B cell (primary cell): ENCODE data around the gene SGPL1. TPM values are rescaled to one million over a fixed set of nuclear protein-coding genes. Genes with fewer than 3 reads are reported as not detected.

Experiments used
- ATAC-seq: fragments of 200-7000 bp; cut with Tn5 transposase; one replicate; pipeline ENCODE4 v1.10.0; 2021; ENCODE audit warnings: low read depth, mild to moderate bottlenecking, moderate number of reproducible peaks, moderate library complexity
- CTCF ChIA-PET: fragments of 350-600 bp; sonication (Branson Sonifier 250); formaldehyde crosslinking; loops from one replicate; lab custom pipeline; 2021; ENCODE audit warnings: antibody characterized with exemption, inconsistent platforms; lab: Charles Lee
- POLR2A ChIA-PET: fragments of 350-600 bp; sonication (Branson Sonifier 250); formaldehyde crosslinking; loops from one replicate; lab custom pipeline; 2021; ENCODE audit warnings: antibody characterized with exemption; lab: Charles Lee
- DNase-seq: peaks from one replicate; pipeline ENCODE4 v3.0.0; 2013
- H2AFZ ChIP-seq: 2 replicates; pipeline ENCODE4 v1.6.1; 2012; ENCODE audit warnings: mild to moderate bottlenecking, low read depth, low read length; ENCODE audit not compliant: insufficient read depth, poor library complexity, severe bottlenecking
- H3K27ac ChIP-seq, 2 donors: 1 replicate in 1 of 2; 2 replicates in 1 of 2; pipeline ENCODE4 v1.5.1; 2012 to 2013; ENCODE audit warnings: low read length in 2 of 2, mild to moderate bottlenecking in 2 of 2, moderate library complexity in 1 of 2
- H3K27me3 ChIP-seq, 4 experiments: fragments of 200-600 bp in 1 of 4; sonication (generic) in 1 of 4; replicated peaks in 1 of 4; 1 replicate in 2 of 4; 2 replicates in 2 of 4; pipeline versions ENCODE4 v1.6.1 to v1.7.0; 2013 to 2016; ENCODE audit warnings: low read length in 3 of 4, mild to moderate bottlenecking in 2 of 4, mixed read lengths in 1 of 4, moderate library complexity in 1 of 4; ENCODE audit not compliant: insufficient read depth in 4 of 4, control insufficient read depth in 3 of 4; ENCODE audit errors: control extremely low read depth in 1 of 4
- H3K36me3 ChIP-seq, 2 experiments: replicated peaks in 1 of 2; 1 replicate in 1 of 2; 2 replicates in 1 of 2; pipeline versions ENCODE4 v1.6.1 to v1.7.1; 2013; ENCODE audit warnings: low read length in 1 of 2; ENCODE audit not compliant: insufficient read depth in 2 of 2, control insufficient read depth in 1 of 2; ENCODE audit errors: control extremely low read depth in 1 of 2, extremely low read depth in 1 of 2
- H3K4me1 ChIP-seq, 2 donors: fragments of 200-600 bp in 1 of 2; sonication (generic) in 1 of 2; 1 replicate in 1 of 2; 2 replicates in 1 of 2; pipeline versions ENCODE4 v1.5.1 to v1.6.1; 2013 to 2017; ENCODE audit warnings: low read length in 2 of 2; ENCODE audit not compliant: control insufficient read depth in 2 of 2, insufficient read depth in 2 of 2
- H3K4me2 ChIP-seq: replicated peaks from 2 replicates; pipeline ENCODE3; 2012; ENCODE audit warnings: mild to moderate bottlenecking, low read depth, low read length; ENCODE audit not compliant: poor library complexity, severe bottlenecking
- H3K4me3 ChIP-seq, 5 experiments: fragments of 200-600 bp in 1 of 5; sonication (generic) in 1 of 5; 1 replicate in 3 of 5; 2 replicates in 2 of 5; pipeline versions ENCODE4 v1.5.1 to v1.7.0; 2011 to 2016; ENCODE audit warnings: low read length in 4 of 5, mild to moderate bottlenecking in 4 of 5, low read depth in 2 of 5, control low read depth in 1 of 5, moderate library complexity in 1 of 5; ENCODE audit not compliant: insufficient read depth in 1 of 5; ENCODE audit errors: control extremely low read depth in 1 of 5, extremely low read depth in 1 of 5
- H3K79me2 ChIP-seq: fragments of 200-600 bp; sonication (generic); one replicate; pipeline ENCODE4 v1.6.0; 2016; ENCODE audit warnings: low read length; ENCODE audit not compliant: control insufficient read depth, insufficient read depth
- H3K9ac ChIP-seq: fragments of 200-600 bp; sonication (generic); 2 replicates; pipeline ENCODE4 v1.6.1; 2017; ENCODE audit warnings: mild to moderate bottlenecking, low read length, moderate library complexity
- H3K9me3 ChIP-seq, 3 donors: one replicate each; pipeline versions ENCODE4 v1.6.1 to v1.7.1; 2013; ENCODE audit warnings: low read length in 2 of 3; ENCODE audit not compliant: control insufficient read depth in 2 of 3, insufficient read depth in 1 of 3; ENCODE audit errors: control extremely low read depth in 1 of 3
- H4K20me1 ChIP-seq: 2 replicates; pipeline ENCODE4 v1.6.0; 2012; ENCODE audit warnings: mild to moderate bottlenecking, low read length; ENCODE audit not compliant: insufficient read depth, control insufficient read depth, poor library complexity, severe bottlenecking
- H3K27ac Mint-ChIP-seq: one replicate; pipeline ENCODE4 v1.8.0; 2021; ENCODE audit warnings: mixed read lengths
- H3K27me3 Mint-ChIP-seq: one replicate; pipeline ENCODE4 v1.8.0; 2021; ENCODE audit warnings: mixed read lengths
- H3K4me1 Mint-ChIP-seq: one replicate; pipeline ENCODE4 v1.8.0; 2021; ENCODE audit warnings: mixed read lengths
- H3K4me3 Mint-ChIP-seq: one replicate; pipeline ENCODE4 v1.8.0; 2021; ENCODE audit warnings: mixed read lengths
- H3K9me3 Mint-ChIP-seq: one replicate; pipeline ENCODE4 v1.8.0; 2022; ENCODE audit warnings: mixed read lengths; ENCODE audit not compliant: insufficient read depth
- EZH2 ChIP-seq: IDR thresholded peaks from 2 replicates; pipeline ENCODE4 v1.6.1; 2012; ENCODE audit warnings: borderline replicate concordance, low read depth, mild to moderate bottlenecking, moderate library complexity, low read length; ENCODE audit not compliant: insufficient read depth, poor library complexity, severe bottlenecking
- WGBS: methylation state at CpG from one replicate; pipeline ENCODE4 v1.1.5; 2013; ENCODE audit warnings: missing lambda C conversion rate; ENCODE audit not compliant: insufficient coverage; 5-methylcytosine and 5-hydroxymethylcytosine counted together
- intact Hi-C: fragments of 100-400 bp; cut with micrococcal nuclease; formaldehyde crosslinking; loops from one replicate; pipeline ENCODE4 v1.10.0; 2022
- polyA plus RNA-seq: library from polyadenylated mRNA; depleted of rRNA; stranded (reverse); fragments of >200 nt; gene quantifications from 2 replicates; pipeline ENCODE4 v1.2.3, GENCODE V29; 2012
- total RNA-seq, 2 donors: library from RNA; stranded (reverse); fragments of 120-200 nt in 1 of 2; gene quantifications; 1 replicate in 1 of 2; 2 replicates in 1 of 2; pipeline versions ENCODE4 v1.2.3 to v1.2.4, GENCODE V29; 2013 to 2022
- TF ChIP-seq, protein P1 (sequence below): fragments of 200-600 bp; IDR thresholded peaks from one replicate; pipeline ENCODE4 v1.8.0; 2022; ENCODE audit warnings: antibody characterized with exemption, mild to moderate bottlenecking

Gene SGPL1
- total and polyA plus RNA-seq, 2 donors (not counting 1 experiment from before 2014, with no cell fraction given), result 9.1 to 46.2 TPM

- ATAC-seq (no peak), DNase-seq (no peak)
- H3K79me2 ChIP-seq, result no peaks in the 10 kb centered on the region
- no peaks in the 10 kb centered on the region for H4K20me1 ChIP-seq
- TF ChIP-seq EZH2, result no peak
- TF ChIP-seq, protein P1, sequence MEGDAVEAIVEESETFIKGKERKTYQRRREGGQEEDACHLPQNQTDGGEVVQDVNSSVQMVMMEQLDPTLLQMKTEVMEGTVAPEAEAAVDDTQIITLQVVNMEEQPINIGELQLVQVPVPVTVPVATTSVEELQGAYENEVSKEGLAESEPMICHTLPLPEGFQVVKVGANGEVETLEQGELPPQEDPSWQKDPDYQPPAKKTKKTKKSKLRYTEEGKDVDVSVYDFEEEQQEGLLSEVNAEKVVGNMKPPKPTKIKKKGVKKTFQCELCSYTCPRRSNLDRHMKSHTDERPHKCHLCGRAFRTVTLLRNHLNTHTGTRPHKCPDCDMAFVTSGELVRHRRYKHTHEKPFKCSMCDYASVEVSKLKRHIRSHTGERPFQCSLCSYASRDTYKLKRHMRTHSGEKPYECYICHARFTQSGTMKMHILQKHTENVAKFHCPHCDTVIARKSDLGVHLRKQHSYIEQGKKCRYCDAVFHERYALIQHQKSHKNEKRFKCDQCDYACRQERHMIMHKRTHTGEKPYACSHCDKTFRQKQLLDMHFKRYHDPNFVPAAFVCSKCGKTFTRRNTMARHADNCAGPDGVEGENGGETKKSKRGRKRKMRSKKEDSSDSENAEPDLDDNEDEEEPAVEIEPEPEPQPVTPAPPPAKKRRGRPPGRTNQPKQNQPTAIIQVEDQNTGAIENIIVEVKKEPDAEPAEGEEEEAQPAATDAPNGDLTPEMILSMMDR, result no peak
- H3K36me3 ChIP-seq, result no peaks in the 10 kb centered on the region
- H3K9me3 Mint-ChIP-seq, result no peaks in the 10 kb centered on the region
- peaks cover 33% of the 10 kb centered on the region for H3K27me3 Mint-ChIP-seq
- no peak overlapping the region for H3K4me3 ChIP-seq
- CTCF ChIA-PET, result no interaction called here
- peaks cover 0 to 6% (median 3%) of the 10 kb centered on the region in 4 experiments for H3K27me3 ChIP-seq
- no peak overlapping the region for H2AFZ ChIP-seq
- no peak overlapping the region for H3K27ac Mint-ChIP-seq
- no peaks in the 10 kb centered on the region for H3K9me3 ChIP-seq
- no peaks in the 10 kb centered on the region for H3K4me1 Mint-ChIP-seq
- no peak overlapping the region for H3K4me2 ChIP-seq
- no peak overlapping the region for H3K9ac ChIP-seq
- intact Hi-C loops, result no loop called here
- no peak overlapping the region for H3K4me3 Mint-ChIP-seq
- no peak overlapping the region for H3K27ac ChIP-seq
- H3K4me1 ChIP-seq, result no peaks in the 10 kb centered on the region
- 100% methylated on average over 1 of the region's 3 CpGs for WGBS
- POLR2A ChIA-PET, result no interaction called here
Measured at GRCh38 chr10:70805619-70806215, 10.0 kb upstream of the SGPL1 start.

DNA sequence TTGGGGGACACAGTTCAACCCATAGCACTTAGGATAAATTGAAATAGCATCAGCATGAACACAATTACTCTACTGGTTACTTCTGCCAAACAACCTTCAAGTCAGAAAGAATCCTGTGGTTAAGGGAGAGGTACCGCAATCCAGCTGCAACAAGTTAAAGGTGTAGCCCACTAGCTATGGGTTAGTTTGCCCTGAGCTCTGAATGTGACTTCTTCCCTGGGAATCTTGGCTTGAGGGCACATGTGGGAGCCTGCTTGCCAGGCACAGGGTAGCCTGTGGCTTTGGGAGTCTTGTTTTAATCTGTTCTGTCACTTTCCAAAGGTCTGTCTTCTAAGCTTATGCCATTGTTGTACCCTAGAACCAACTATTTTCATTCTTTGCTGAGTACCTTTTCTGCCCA lies 8.9 kb upstream of the SGPL1 start:
- Histone ChIP-seq H3K4me1 (no peaks in the 10 kb centered on the region), H3K4me2 (no peak overlapping the region), H4K20me1 (no peaks in the 10 kb centered on the region), H2AFZ (no peak overlapping the region), H3K9ac (no peak overlapping the region), H3K79me2 (no peaks in the 10 kb centered on the region), H3K4me3 (no peak overlapping the region), H3K27ac (no peak overlapping the region), H3K9me3 (no peaks in the 10 kb centered on the region), H3K27me3 (peaks cover 0 to 6% (median 3%) of the 10 kb centered on the region in 4 experiments), H3K36me3 (no peaks in the 10 kb centered on the region)
- ATAC-seq (no peak), DNase-seq (no peak)
- Mint-ChIP-seq H3K27ac (no peak overlapping the region), H3K9me3 (no peaks in the 10 kb centered on the region), H3K27me3 (peaks cover 33% of the 10 kb centered on the region), H3K4me3 (no peak overlapping the region), H3K4me1 (no peaks in the 10 kb centered on the region)
- ChIA-PET POLR2A (no interaction called here), CTCF (no interaction called here)
- 100% methylated on average over 1 of the region's 1 CpG for WGBS
- TF ChIP-seq EZH2, result no peak
- intact Hi-C loops, result no loop called here
